ENCODE data around the gene CENPVL1.
"Not testable (repeated sequence)": the region's sequence is repeated elsewhere in the genome, so short reads cannot be mapped to it uniquely, and the experiment has no call there.

CENPVL1 gene

DNA sequence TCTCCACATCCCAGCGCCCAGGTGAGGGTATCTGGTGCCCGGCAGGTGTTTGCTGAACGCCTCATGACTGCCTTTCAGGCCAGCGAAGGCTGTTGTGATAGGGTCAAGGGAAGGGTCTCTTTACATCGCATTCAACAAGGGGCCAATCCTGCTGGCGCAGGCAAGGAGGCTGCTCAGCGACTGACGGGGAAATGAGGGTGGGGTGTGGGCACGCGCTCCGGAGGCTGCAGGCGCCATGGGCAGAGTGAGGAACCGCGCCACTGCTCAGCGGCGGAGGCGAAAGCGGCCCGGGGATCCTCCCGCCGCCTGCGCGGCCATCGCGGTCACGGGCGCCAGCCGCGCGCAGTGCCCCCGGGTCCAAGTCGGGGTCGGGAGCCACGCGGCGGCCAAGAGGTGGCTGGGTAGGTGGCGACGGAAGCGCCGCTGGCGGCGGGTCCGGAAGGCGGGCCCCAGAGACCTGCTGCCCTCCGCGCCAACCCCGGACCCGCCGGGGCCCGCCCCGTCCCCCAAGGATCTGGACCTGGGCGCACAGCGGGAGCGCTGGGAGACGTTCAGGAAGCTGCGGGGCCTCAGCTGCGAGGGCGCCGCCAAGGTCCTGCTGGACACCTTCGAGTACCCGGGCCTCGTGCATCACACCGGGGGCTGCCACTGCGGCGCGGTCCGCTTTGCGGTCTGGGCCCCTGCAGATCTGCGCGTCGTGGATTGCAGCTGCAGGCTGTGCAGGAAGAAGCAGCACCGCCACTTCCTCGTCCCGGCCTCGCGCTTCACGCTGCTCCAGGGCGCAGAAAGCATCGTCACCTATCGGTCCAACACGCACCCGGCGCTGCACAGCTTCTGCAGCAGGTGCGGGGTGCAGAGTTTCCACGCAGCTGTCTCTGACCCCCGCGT lies at the start of gene CENPVL1:
Gene CENPVL1 (plus strand): TSS at position 236 of the 888 bp plus-strand sequence. CDS start 0 bp downstream, at position 236.
- DNase-seq (ENCODE audit: low read depth), result not testable (repeated sequence)

DNA sequence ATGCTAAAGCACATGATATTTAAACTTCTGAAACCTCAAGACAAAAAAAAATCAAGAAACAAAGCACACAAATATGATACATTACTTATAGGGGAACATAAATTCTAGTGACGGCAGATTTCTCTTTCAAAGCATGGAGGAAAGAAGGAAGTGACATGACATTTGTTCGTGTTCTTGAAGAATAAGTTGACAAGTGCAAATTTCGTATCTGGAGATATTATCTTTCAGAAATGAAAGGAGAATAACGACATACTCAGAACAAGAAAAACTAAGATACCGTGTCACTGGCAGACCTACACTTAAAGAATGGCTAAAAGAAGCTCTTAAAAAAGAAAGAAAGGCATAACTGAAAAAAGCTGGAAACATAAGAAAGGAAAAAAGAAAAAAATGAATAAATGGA lies 44.3 kb upstream of the CENPVL1 start:
- DNase-seq (ENCODE audit: low read depth), result no peak

DNA sequence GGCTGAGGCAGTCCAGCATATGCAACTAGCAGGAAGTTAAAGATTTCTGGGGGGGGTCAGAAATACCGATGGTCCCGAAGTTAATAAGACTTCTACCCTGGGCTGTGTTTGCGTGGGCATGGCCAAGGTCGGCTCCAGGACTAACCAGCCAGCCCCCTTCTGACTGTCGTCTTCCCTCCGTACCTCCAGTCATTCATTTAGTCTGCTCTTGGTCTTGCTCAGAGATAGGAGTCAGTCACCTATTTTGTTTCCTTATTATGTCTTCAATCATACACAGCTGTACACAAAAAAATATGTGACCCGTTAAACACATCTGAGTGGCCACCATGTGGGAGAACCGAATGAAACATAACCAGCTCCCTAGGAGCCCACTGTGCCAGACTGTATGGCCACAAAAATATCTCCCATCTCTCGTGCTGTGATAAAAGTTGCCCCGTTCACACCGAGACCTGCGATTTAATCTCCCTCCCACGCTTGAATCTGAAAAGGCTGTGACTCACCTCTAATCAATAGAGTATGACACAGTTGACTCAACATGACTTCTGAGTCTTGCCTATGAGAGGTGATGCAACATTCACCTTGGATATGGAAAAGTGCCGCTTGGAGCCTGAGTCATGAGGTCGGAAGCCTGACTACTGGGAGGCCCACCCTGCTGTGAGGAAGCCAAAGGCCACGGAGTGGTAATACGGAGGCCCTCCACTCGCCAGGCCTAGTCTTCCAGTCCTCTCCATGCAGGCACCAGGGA lies 30.5 kb upstream of the CENPVL1 start:
- not testable (repeated sequence) for DNase-seq (ENCODE audit: low read depth)

DNA sequence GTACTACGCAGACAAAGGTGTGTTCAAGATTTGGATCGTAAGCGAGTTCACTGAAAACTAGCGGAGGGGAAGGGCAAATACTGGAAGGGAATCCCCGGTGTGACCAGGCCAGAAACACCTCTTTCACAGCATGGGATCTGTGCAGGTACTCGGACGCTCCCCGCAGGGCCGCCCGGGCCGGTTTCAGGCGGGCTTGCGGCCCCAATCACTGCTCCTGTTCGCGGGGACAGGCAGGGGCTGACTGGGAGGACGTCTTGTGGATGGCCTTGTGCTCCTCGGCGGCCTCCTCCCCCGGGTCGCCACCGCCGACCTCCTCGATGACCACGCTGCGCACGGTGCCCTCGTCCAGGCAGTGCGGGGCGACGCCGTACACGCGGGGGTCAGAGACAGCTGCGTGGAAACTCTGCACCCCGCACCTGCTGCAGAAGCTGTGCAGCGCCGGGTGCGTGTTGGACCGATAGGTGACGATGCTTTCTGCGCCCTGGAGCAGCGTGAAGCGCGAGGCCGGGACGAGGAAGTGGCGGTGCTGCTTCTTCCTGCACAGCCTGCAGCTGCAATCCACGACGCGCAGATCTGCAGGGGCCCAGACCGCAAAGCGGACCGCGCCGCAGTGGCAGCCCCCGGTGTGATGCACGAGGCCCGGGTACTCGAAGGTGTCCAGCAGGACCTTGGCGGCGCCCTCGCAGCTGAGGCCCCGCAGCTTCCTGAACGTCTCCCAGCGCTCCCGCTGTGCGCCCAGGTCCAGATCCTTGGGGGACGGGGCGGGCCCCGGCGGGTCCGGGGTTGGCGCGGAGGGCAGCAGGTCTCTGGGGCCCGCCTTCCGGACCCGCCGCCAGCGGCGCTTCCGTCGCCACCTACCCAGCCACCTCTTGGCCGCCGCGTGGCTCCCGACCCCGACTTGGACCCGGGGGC lies 28.2 kb upstream of the CENPVL1 start:
- DNase-seq (ENCODE audit: low read depth), result not testable (repeated sequence)

DNA sequence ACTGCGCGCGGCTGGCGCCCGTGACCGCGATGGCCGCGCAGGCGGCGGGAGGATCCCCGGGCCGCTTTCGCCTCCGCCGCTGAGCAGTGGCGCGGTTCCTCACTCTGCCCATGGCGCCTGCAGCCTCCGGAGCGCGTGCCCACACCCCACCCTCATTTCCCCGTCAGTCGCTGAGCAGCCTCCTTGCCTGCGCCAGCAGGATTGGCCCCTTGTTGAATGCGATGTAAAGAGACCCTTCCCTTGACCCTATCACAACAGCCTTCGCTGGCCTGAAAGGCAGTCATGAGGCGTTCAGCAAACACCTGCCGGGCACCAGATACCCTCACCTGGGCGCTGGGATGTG lies 27.6 kb upstream of the CENPVL1 start, which contains the start of gene CENPVL2:
Gene CENPVL2 (minus strand): TSS at position 112 of the 343 bp plus-strand sequence. CDS start 0 bp downstream, at position 112.
- not testable (repeated sequence) for DNase-seq (ENCODE audit: low read depth)

- DNase-seq (ENCODE audit: low read depth), result no peak
Observed at GRCh38 chrX:51694254-51694653, 16.1 kb upstream of the CENPVL1 start.

DNA sequence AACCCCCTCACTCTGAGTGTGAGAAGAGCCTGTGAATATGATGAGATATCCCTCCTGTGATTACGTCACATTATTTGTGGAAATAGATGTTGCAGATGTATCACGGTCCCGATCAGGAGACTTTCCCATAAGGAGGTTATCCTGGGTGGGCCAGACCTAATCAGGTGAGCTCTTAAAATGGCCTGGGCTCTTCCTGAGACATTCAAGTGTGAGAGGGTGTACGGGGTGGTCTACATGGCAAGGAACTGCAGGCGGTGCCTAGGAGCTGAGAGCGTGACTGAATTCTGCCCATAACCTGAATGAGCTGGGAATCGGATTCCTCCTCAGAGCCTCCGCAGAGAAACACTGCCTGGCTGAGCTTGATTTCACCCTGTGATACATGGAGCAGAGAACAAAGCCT lies 12.9 kb upstream of the CENPVL1 start:
- DNase-seq (ENCODE audit: low read depth), result no peak

GRCh38 chrX:51712943-51713647 lies 2.8 kb downstream of the CENPVL1 start:
- not testable (repeated sequence) for DNase-seq (ENCODE audit: low read depth)

DNA sequence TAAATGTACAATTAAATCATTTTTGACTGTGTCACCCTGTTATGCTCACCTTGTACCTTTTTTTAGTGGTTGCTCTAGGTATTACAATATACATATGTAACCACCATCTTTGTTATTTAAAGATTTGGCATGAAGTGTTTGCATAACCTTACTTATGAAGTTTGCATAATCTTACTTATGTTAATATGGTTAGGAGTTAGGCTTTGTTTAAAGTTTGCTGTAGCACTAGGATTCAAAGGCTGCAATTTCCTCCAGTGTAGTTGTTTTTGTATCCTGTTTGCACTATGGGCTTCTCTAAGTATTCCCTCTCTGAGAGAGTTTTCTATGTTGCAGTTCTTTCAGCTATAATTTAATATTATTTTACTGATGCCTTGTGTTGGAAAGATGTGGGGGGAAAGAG lies 17.9 kb downstream of the CENPVL1 start:
- DNase-seq (ENCODE audit: low read depth), result no peak

- no peak for DNase-seq (ENCODE audit: low read depth)
Observed at GRCh38 chrX:51737091-51737490, 26.8 kb downstream of the CENPVL1 start.

GRCh38 chrX:51742586-51742985 lies 32.3 kb downstream of the CENPVL1 start:
- no peak for DNase-seq (ENCODE audit: low read depth)

DNA sequence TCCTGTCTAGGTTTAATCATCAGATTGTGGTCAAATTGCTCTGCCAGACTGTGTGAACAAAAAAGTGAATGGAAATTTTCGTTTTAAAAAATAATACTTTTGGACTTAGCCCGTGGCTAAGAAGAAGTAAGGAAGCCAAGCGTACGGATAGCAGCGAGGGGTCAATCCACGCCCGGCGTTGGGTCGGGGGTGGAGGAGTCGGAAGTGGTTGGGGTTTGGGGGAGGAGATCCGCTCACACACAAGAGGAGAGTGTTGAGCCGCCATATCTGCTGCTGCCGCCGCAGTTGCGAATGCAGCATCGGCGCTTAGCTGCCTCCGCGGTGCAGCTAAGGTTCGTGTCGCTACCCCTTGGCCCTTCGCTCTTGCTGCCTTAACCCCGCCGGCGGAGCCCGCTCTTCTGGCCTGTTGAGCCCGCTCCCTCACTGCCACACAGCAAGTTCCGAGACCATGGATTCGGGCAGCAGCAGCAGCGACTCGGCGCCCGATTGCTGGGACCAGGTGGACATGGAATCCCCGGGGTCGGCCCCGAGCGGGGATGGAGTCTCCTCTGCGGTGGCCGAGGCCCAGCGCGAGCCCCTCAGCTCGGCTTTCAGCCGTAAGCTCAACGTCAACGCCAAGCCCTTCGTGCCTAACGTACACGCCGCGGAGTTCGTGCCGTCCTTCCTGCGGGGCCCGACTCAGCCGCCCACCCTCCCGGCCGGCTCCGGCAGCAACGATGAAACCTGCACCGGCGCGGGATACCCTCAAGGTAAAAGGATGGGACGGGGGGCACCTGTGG lies 33.1 kb downstream of the CENPVL1 start, which contains the start of gene GSPT2:
Gene GSPT2 (plus strand): TSS at position 264 of the 779 bp plus-strand sequence. CDS start 185 bp downstream, at position 449.
- peak; percentile 73 for DNase-seq (ENCODE audit: low read depth)

DNA sequence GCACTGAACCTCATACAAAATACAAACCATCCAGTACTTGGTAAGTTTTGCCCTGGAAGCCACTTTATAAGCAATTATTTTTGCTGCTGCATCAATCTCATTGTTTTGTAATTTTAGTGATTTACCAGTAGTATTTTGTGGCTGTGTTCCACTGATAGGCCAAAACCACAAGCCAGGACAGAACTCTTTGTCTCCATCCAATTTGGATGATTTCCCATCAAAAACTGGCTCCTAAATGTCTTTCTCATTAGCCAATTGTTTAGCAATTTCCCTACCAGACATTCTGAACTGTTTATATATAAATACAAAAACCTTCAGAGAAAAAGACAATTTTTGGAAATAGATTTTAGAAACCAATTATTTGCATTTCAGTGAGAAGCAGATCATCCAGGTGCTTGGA lies 37.4 kb downstream of the CENPVL1 start:
- DNase-seq (ENCODE audit: low read depth), result no peak

GRCh38 chrX:51759055-51759839 lies 48.9 kb downstream of the CENPVL1 start:
- DNase-seq (ENCODE audit: low read depth), result no peak

DNA sequence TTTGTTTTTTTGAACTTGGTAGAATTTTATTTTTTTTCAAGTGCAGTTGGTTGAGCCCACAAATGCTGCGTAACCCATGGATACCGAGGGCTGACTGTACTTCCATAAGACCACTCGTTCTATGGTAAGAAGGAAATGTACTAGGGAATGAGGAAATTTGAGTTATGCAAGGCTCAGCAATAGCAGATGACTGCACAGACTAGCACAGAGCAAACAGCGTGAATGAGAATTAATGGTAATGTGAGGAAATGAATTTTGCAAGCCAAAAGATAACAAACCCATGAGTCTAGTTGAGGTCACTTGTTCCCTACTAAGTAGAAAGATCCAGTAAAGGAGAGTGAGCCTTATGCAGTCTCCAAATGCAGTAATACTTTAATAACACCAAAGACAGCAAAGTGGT lies 50.3 kb downstream of the CENPVL1 start:
- DNase-seq (ENCODE audit: low read depth), result no peak

All from EH (cell line).